KOPT-K1 (cell line): Measurements from ENCODE around the gene DDX53.

ENCODE experiments used
- H3K27ac ChIP-seq: fragments of 200-600 bp; sonication (generic); 2 replicates; pipeline ENCODE4 v1.5.1; 2016; ENCODE audit warnings: antibody characterized with exemption, mild to moderate bottlenecking, low read depth, low read length; ENCODE audit not compliant: poor library complexity, severe bottlenecking
- H3K36me3 ChIP-seq: fragments of 200-600 bp; sonication (generic); 2 replicates; pipeline ENCODE4 v1.5.1; 2017; ENCODE audit warnings: antibody characterized with exemption, mild to moderate bottlenecking, low read length, moderate library complexity; ENCODE audit not compliant: insufficient read depth
- H3K9me3 ChIP-seq: fragments of 200-600 bp; sonication (generic); 2 replicates; pipeline ENCODE4 v1.5.1; 2017; ENCODE audit warnings: antibody characterized with exemption, low read length, mild to moderate bottlenecking; ENCODE audit not compliant: insufficient read depth, poor library complexity, severe bottlenecking

Gene DDX53

DNA sequence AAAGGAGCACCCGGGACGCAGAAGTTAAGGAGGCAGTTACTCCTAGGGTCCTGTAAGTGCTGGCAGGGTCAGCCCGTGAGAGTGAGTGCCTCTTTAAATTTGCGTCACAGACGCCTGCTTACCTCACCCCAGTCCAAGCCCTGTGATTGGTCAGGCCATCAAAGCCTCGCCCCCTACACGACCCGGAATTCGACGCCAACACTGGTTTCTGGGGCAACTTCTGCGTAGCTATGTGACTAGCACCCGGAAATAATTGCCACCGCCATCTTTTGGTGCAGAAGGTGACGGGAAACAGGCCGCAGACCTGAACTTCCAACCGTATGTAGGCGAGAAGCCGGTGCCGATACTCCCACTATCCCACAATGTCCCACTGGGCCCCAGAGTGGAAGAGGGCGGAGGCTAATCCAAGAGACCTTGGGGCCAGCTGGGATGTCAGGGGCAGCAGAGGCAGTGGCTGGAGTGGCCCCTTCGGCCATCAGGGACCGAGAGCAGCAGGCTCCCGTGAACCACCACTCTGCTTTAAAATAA, at the start of gene DDX53:
TSS of gene DDX53 (plus strand) at position 265 of the 528 bp plus-strand sequence. CDS start at position 363, 98 bp downstream.
- H3K27ac ChIP-seq, result no peak within 1 kb of the TSS
- no peaks in the 10 kb centered on the region for H3K9me3 ChIP-seq
- H3K36me3 ChIP-seq, result no peaks in the 10 kb centered on the region

DNA sequence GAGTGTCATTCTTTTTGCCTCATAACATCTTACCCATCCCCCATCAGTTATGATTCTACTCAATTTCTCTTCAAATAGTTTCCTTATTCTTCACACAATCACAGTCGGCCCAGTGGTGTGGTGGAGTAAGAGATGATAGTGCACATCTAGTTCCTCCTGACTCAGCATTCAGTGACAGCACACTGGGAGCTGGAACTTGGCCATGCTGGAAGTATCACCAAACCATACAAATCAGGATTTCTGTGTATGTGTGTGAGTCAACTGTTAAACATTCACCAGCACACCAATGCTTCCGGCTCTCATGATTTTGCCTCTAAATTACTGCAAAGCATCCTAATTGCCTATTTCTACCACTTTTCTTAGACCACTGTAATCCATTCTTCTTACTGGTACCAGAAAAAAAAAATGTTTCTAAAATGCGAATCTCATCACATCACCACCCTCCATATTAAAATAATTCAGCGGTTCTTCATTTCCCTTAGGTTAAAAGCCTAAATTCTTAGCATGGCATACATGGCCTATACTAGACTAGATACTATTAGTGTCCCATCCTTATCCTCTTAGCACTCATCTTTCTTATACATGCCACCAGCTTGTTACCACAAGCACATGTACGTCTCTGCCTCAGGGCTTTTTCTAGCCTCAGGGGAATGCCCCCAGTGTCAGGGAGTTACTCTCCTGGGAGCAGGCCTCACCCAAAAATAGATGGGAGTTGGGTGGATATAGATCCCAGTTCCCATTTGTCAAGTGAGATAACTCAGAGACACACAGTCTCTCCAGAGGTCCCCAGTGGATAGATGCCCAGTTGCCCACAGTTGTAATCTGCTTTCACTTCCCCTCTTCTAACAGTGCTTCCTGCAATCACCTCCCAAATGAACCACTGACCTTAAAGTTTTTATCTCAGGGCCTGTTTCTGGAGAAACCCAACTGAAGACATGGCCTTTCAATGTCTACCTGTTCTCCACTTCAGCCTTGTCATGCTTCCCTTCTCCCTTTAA, 49.2 kb upstream of the DDX53 start:
- Histone ChIP-seq H3K9me3 (no peaks in the 10 kb centered on the region), H3K27ac (no peak overlapping the region), H3K36me3 (no peaks in the 10 kb centered on the region)

DNA sequence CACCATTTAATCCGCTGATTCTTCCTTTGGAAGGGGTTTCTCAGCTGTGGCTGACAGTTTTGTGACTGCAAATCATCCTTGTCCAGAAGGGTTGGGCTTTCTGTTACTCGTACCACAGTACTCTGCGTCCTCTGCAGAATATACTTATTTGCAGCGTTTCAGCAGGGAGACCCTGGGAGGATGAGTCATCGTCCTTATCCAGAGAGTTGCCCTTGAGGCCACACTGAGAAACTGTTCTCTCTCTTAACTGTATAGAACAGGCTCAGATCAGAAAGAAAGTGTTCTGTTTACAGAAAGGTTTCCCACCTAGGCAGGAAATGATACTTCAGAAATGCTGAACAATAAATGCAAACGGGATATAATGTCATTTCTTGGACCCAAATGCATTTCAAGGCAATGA, 47.8 kb upstream of the DDX53 start:
- Histone ChIP-seq H3K27ac (no peak overlapping the region), H3K36me3 (no peaks in the 10 kb centered on the region), H3K9me3 (no peaks in the 10 kb centered on the region)

DNA sequence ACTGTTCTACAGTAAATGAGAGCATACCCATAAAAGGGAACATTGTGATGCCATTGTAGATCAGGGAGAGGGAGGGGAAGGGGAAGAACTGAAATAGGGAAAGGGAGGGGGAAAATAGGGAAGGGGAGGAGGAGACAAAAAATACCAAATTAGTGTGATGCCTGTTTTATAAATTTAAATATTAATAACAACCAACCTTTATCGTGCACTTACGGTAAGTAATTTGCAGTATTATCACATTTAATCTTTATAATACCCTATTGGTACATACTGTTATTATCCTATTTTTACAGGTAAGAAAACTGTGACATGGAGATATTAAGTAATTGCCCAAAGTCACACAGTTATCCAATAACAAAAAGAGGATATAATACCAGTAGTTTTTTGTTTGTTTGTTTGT, 41.5 kb upstream of the DDX53 start:
- H3K27ac ChIP-seq, result no peak overlapping the region
- H3K9me3 ChIP-seq, result no peaks in the 10 kb centered on the region

DNA sequence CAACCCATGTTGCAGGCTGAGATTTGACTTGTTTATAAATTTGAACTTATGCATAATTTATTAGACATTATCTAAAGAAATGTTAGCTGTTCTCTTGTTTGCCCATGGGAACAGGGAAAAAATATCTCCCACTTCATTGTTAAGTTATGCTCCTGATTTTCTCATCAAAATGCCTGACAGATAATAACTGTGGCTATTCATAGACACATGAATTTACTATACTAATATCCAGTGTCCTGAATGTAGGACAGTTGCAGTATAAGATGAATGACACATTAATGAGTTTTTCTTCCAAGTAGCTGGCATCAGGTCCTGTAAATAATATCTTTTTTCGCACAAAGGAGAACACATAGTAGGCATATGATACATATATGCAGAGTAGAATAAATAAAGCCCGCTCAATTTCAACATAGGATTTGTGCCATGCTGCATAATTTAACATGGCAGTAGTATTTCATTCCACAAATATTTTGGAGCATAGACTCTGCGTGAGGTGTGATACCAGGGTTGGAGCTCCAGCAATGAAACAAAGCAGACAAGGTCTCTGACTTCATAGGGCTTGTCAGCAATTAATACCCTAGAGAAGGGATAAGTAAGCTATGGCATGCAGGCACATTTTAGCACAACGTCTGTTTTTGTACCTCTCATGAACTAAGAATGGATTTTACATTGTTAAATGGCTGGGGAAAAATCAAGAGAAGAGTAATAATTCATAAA, 40.4 kb upstream of the DDX53 start:
- Histone ChIP-seq H3K36me3 (no peaks in the 10 kb centered on the region), H3K9me3 (no peaks in the 10 kb centered on the region), H3K27ac (no peak overlapping the region)

More for the DNA sequence above, 41.5 kb upstream of the DDX53 start:
- no peaks in the 10 kb centered on the region for H3K36me3 ChIP-seq

DNA sequence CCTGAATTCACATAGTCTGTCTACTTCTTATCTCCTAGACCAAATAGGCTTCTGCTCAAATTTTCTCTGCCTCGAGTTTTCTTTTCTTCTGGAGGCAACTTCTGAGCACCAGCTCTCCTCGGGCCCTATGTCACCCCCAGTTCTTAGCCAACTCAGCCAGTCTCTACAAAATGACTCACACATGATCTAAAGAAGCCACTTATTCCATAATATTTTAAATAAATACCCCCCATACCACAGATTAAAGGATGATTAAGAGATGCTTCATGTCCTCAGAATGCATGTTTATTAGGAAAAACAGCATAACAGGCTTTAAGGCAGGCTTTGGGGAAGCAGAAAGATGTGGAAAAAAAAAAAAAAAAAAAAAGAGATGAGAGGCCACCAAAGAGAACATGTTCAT, 36.6 kb upstream of the DDX53 start:
- no peaks in the 10 kb centered on the region for H3K36me3 ChIP-seq
- H3K27ac ChIP-seq, result no peak overlapping the region
- no peaks in the 10 kb centered on the region for H3K9me3 ChIP-seq

DNA sequence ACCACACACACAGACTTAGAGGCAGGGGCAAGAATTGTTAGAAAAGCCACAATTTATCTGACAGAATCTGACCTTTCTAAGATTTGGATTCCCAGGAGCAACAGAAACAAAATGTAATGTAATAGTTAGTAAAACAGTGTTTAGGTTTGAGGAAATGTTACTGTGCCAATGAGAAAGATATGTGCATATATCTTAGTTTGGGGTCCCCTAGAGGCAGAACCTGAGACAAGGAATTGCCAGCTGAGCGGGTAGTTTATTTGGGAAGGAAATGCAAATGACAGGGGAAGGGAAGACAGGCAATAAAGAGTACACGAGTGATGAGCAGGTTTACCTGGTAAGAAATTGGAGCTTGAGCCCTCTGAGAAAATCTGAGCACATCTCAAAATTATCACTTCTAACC, 31.3 kb upstream of the DDX53 start:
- no peak overlapping the region for H3K27ac ChIP-seq
- no peaks in the 10 kb centered on the region for H3K36me3 ChIP-seq
- no peaks in the 10 kb centered on the region for H3K9me3 ChIP-seq

DNA sequence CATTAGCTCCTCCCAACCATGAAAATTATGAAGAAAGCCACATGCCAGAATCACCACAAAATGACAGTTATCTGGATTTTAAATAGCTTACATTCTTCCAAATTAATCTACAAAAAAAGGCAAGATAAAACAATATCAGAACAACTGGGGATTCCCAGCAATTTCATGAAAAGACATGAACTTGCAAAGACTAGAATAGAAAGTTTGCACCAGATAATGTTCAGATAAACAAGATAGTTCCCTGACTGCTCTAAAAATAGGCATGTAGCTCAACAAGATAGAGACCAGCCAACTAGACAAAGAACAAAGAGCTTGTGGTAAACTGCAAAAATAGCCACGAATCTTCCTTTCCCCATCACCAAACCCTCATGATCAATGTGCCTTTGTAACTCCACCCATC, 30.3 kb upstream of the DDX53 start:
- Histone ChIP-seq H3K36me3 (no peaks in the 10 kb centered on the region), H3K27ac (no peak overlapping the region), H3K9me3 (no peaks in the 10 kb centered on the region)

DNA sequence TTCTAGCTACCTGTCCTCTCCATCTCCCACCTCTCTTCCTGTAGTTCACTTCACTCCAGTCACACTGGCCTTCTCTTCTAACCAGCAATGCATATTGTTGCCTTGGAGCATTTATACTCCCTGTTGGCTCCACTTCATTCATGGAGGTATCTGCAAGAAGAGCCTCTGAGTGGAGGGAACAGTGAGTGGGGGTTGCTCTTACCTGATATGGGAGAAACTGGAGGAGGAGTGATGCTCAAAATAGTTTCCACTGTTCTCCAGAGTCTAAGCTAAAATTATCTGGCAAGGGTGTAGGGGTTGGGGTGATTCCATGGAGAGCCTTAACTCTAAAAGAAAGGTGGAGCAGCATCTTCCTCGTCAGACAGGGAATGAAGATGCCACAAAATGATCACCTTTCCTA, 28.9 kb upstream of the DDX53 start:
- Histone ChIP-seq H3K36me3 (no peaks in the 10 kb centered on the region), H3K27ac (no peak overlapping the region), H3K9me3 (no peaks in the 10 kb centered on the region)

DNA sequence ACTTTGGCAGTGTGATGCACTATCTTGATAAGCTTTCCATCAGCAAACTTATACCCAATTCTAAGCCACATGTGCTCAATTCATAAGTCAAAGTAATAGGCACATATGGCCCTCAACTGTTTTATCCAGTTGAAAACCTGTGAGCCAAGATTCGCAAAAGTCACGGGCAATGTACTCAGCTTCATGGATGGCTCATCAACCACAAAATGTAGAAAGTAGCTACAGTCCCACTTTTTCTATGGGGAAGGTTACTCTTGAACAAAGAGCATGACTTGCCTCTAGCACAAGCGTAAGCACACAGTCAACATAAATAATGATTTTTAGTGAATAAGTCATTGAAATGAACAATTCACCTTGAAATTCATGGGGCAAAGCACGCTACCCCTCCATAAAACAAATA, 25.1 kb upstream of the DDX53 start:
- no peaks in the 10 kb centered on the region for H3K36me3 ChIP-seq

DNA sequence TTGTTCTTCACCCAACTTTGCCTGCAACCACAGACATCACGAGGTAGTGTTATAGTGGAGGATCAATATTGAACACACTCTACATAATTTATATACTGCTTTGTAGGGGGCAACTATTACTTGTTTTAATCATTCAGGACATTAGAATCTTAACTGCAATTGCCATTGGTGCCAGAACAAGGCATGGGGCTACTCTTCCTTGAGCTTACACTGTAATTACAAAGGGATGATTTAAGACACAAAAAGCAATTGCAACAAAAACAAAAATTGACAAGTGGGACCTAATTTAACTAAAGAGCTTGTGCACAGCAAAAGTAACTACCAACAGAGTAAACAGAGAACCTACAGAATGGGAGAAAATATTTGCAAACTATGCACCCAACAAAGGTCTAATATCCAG, 24.0 kb upstream of the DDX53 start:
- no peaks in the 10 kb centered on the region for H3K9me3 ChIP-seq
- H3K36me3 ChIP-seq, result no peaks in the 10 kb centered on the region
- no peak overlapping the region for H3K27ac ChIP-seq

More for the DNA sequence above, 25.1 kb upstream of the DDX53 start:
- no peak overlapping the region for H3K27ac ChIP-seq
- no peaks in the 10 kb centered on the region for H3K9me3 ChIP-seq

DNA sequence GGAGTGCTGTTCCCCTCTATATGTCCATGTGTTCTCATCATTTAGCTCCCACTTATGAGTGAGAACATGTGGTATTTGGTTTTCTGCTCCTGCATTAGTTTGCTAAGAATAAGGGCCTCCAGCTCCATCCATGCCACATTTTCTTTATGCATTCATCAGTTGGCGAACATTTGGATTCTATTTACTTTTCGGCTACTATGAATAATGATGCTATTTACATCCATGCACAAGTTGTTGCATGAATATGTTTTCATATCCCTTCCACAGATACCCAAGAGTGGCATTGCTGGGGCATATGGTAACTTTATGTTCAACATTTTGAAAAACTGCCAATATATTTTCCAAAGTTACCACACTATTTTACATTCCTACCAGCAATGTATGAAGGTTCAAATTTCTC, 13.8 kb upstream of the DDX53 start:
- H3K27ac ChIP-seq, result no peak overlapping the region
- no peaks in the 10 kb centered on the region for H3K36me3 ChIP-seq
- H3K9me3 ChIP-seq, result no peaks in the 10 kb centered on the region

DNA sequence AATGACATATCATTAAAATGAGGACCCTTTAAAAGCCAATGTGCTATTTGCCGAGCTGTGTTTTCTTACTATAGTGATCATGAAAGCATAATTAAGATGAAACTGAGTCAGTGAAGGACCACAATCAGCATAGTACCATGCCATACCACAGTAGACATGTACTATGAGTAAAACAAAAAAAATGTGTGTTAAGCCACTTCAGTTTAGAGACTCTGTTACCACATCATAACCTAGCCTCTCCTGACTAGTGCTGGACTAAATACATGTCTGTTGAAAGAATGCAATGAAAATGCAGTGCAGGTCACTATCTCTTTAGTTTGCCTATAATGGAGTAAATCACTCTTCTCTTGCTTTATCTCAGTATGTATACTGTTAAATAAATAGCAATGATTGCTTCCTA, 12.3 kb upstream of the DDX53 start:
- H3K9me3 ChIP-seq, result no peaks in the 10 kb centered on the region
- no peak overlapping the region for H3K27ac ChIP-seq
- H3K36me3 ChIP-seq, result no peaks in the 10 kb centered on the region

DNA sequence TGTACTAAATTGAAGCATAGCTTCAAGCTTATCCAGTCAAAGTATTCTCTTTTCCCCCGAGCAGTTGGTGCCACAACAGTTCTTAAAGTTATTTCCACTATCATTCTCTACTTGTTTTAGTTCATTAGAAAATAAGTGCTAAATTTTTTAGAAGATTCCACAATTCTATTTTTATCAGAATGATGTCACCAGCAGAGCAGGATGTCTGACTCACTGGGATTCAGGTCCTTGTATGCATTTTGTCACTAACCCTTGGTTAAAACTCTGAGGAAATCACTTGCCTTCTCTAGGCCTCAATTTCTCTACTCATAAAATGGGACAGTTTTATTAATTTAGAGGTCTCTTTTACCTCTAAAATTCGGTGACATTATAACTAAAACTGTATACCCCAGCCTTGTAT, 3.4 kb downstream of the DDX53 start:
- Histone ChIP-seq H3K9me3 (no peaks in the 10 kb centered on the region), H3K27ac (no peak overlapping the region)

DNA sequence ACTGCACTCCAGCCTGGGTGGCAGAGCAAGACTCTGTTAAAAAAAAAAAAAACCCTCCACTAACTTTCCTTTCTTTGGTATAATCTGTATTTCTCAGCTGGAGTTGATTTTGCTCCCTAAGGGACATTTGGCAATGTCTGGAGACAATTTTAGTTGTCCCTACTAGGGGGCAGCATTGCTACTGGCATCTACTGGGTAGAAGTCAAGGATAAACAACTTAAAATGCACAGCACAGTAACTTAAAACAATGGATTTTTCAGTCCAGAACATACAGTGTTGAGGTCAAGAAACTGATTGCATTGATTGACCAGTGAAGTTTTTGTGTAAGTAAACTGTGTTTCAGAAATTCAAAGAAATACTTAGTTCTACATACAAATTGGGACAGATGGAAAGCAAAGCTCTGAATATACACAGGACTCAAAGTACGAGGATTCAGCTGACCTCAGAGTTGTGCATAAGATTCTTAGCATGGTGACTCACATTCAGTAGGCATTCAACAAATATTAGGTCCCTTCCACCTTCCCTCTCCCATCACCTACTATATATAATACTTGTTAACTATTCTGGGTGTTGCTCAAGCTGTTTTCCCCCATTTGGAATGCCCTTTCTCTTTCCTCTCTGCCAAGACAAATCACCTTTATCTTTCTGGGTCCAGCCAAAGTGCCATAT, 8.8 kb downstream of the DDX53 start:
- H3K9me3 ChIP-seq, result no peaks in the 10 kb centered on the region
- H3K36me3 ChIP-seq, result no peaks in the 10 kb centered on the region
- no peak overlapping the region for H3K27ac ChIP-seq

More for the DNA sequence above, 3.4 kb downstream of the DDX53 start:
- no peaks in the 10 kb centered on the region for H3K36me3 ChIP-seq
